ENCODE measurements around the gene CEP128. TPM values are rescaled to one million over a fixed set of nuclear protein-coding genes. Genes with fewer than 3 reads are reported as not detected.

The CEP128 gene
- total RNA-seq, 2 experiments from 2014 or later, result 12.3 to 13.0 TPM

DNA sequence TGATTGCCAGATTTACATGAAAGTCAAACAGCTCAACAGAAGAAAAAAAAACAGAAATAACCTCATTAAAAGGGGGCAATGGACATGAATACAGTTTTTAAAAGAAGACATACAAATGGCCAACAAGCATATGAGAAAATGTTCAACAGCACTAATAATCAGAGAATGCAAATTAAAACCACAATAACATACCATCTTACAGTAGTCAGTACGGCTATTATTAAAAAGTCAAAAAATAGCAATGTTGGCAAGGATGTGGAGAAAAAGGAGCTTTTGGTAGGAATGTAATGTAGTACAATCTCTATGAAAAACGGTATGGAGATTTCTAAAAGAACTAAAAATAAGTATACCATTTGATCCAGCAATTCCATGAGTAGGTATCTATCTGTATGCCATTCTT, 272.1 kb downstream of the CEP128 start:
- ChIA-PET CTCF (no interaction called here), POLR2A (no interaction called here)
- intact Hi-C loops (cut with DNase I, micrococcal nuclease), result no loop called here
- H3K36me3 Mint-ChIP-seq (ENCODE audit: low read depth), result peaks cover 41% of the 10 kb centered on the region
- Histone ChIP-seq H3K9me3 (ENCODE audit: control insufficient read depth in 1 of 2, insufficient read depth in 1 of 2, low read length in 2 of 2) (no peaks in the 10 kb centered on the region), H3K4me1 (ENCODE audit: insufficient read depth, low read length) (no peaks in the 10 kb centered on the region), H3K27me3 (ENCODE audit: control insufficient read depth in 1 of 2, insufficient read depth in 2 of 2, low read length in 2 of 2) (no peaks in the 10 kb centered on the region), H3K27ac (ENCODE audit: low read depth in 1 of 2, low read length in 2 of 2) (no peak overlapping the region), H3K4me3 (ENCODE audit: low read length) (no peak overlapping the region), H3K36me3 (ENCODE audit: insufficient read depth, low read length) (no peaks in the 10 kb centered on the region)
- H3K9me3 Mint-ChIP-seq, result peaks cover 13% of the 10 kb centered on the region
- H3K27me3 Mint-ChIP-seq, result no peaks in the 10 kb centered on the region
- TF ChIP-seq, protein P1, sequence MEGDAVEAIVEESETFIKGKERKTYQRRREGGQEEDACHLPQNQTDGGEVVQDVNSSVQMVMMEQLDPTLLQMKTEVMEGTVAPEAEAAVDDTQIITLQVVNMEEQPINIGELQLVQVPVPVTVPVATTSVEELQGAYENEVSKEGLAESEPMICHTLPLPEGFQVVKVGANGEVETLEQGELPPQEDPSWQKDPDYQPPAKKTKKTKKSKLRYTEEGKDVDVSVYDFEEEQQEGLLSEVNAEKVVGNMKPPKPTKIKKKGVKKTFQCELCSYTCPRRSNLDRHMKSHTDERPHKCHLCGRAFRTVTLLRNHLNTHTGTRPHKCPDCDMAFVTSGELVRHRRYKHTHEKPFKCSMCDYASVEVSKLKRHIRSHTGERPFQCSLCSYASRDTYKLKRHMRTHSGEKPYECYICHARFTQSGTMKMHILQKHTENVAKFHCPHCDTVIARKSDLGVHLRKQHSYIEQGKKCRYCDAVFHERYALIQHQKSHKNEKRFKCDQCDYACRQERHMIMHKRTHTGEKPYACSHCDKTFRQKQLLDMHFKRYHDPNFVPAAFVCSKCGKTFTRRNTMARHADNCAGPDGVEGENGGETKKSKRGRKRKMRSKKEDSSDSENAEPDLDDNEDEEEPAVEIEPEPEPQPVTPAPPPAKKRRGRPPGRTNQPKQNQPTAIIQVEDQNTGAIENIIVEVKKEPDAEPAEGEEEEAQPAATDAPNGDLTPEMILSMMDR (IDR thresholded peaks at IDR 0.05), result no peak
- no peak for DNase-seq
- no peak overlapping the region for H3K4me3 Mint-ChIP-seq
- H3K4me1 Mint-ChIP-seq (ENCODE audit: low read depth), result no peaks in the 10 kb centered on the region
- no peak for ATAC-seq (ENCODE audit: poor library complexity)
- no peak overlapping the region for H3K27ac Mint-ChIP-seq

DNA sequence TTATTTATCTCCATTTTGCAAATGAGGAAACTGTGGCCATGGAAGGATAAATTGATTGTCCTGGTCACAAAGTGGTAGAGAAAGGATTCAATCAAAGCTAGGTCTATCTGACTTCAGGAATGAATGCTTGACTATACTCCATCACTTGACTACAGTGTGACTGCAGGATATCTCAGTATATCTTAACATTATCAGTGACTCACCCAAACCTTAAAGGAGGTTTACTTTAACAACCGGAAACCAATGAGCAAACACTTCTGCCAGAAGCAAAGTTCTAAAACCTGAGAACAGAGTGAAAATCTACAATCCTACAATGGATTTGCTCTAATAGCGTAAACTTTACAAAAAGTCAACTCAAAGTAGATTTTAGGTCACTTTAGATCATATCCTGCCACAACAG, 277.0 kb downstream of the CEP128 start:
- H3K9me3 Mint-ChIP-seq, result peaks cover 10% of the 10 kb centered on the region
- ATAC-seq (ENCODE audit: poor library complexity), result no peak
- H3K27me3 Mint-ChIP-seq, result no peaks in the 10 kb centered on the region
- Histone ChIP-seq H3K27me3 (ENCODE audit: control insufficient read depth in 1 of 2, insufficient read depth in 2 of 2, low read length in 2 of 2) (no peaks in the 10 kb centered on the region), H3K4me1 (ENCODE audit: insufficient read depth, low read length) (no peaks in the 10 kb centered on the region), H3K27ac (ENCODE audit: low read depth in 1 of 2, low read length in 2 of 2) (no peak overlapping the region), H3K4me3 (ENCODE audit: low read length) (no peak overlapping the region), H3K9me3 (ENCODE audit: control insufficient read depth in 1 of 2, insufficient read depth in 1 of 2, low read length in 2 of 2) (no peaks in the 10 kb centered on the region), H3K36me3 (ENCODE audit: insufficient read depth, low read length) (no peaks in the 10 kb centered on the region)
- ChIA-PET CTCF (no interaction called here), POLR2A (no interaction called here)
- H3K36me3 Mint-ChIP-seq (ENCODE audit: low read depth), result peaks cover 32% of the 10 kb centered on the region
- TF ChIP-seq, protein P1 (IDR thresholded peaks at IDR 0.05), result no peak
- intact Hi-C loops (cut with DNase I, micrococcal nuclease), result no loop called here
- no peak for DNase-seq
- no peaks in the 10 kb centered on the region for H3K4me1 Mint-ChIP-seq (ENCODE audit: low read depth)
- H3K4me3 Mint-ChIP-seq, result no peak overlapping the region
- H3K27ac Mint-ChIP-seq, result no peak overlapping the region

DNA sequence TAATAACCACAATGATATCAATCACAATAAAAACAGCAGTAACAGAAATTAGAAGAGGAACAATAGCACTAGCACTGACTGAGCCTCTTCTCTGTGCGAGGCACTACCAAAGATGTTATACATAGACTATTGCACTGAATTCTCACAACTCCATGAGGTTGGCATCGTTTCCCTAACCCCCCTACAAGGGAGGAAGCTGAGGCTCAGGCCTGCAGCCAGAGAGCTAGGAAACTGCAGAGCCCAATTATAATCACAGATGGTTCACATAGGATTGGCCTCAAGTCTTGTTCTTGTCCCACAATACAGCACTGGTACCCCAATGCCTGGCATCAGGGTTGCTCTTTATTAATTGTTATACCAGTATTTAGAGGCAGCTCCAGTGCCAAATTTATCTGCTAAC, 278.0 kb downstream of the CEP128 start:
- ChIA-PET CTCF (no interaction called here), POLR2A (no interaction called here)
- H3K27ac Mint-ChIP-seq, result no peak overlapping the region
- Histone ChIP-seq H3K4me1 (ENCODE audit: insufficient read depth, low read length) (no peaks in the 10 kb centered on the region), H3K9me3 (ENCODE audit: control insufficient read depth in 1 of 2, insufficient read depth in 1 of 2, low read length in 2 of 2) (no peaks in the 10 kb centered on the region), H3K4me3 (ENCODE audit: low read length) (no peak overlapping the region), H3K27me3 (ENCODE audit: control insufficient read depth in 1 of 2, insufficient read depth in 2 of 2, low read length in 2 of 2) (no peaks in the 10 kb centered on the region), H3K36me3 (ENCODE audit: insufficient read depth, low read length) (no peaks in the 10 kb centered on the region), H3K27ac (ENCODE audit: low read depth in 1 of 2, low read length in 2 of 2) (no peak overlapping the region)
- H3K4me3 Mint-ChIP-seq, result no peak overlapping the region
- DNase-seq (no peak), ATAC-seq (ENCODE audit: poor library complexity) (no peak)
- H3K4me1 Mint-ChIP-seq (ENCODE audit: low read depth), result no peaks in the 10 kb centered on the region
- no peaks in the 10 kb centered on the region for H3K27me3 Mint-ChIP-seq
- H3K9me3 Mint-ChIP-seq, result peaks cover 6% of the 10 kb centered on the region
- H3K36me3 Mint-ChIP-seq (ENCODE audit: low read depth), result peaks cover 21% of the 10 kb centered on the region
- intact Hi-C loops (cut with DNase I, micrococcal nuclease), result no loop called here
- TF ChIP-seq, protein P1 (IDR thresholded peaks at IDR 0.05), result no peak
